Activated B cell treated with CpG ODN at 0.5 μM for 24 hours (primary cell): ENCODE measurements around the gene ATG5. TPM values are rescaled to one million over a fixed set of nuclear protein-coding genes. Genes with fewer than 3 reads are reported as not detected.
A peak's percentile ranks its signal among the peaks of the same experiment; 100 is the strongest.

Experiments used
- ATAC-seq: fragments of 200-7000 bp; cut with Tn5 transposase; one replicate; pipeline ENCODE4 v1.10.0; 2021; ENCODE audit warnings: low read depth, mild to moderate bottlenecking, moderate library complexity
- CTCF ChIA-PET: fragments of 350-600 bp; sonication (Branson Sonifier 250); formaldehyde crosslinking; loops from one replicate; lab custom pipeline; 2021; ENCODE audit warnings: antibody characterized with exemption; lab: Charles Lee
- POLR2A ChIA-PET: fragments of 350-600 bp; sonication (Branson Sonifier 250); formaldehyde crosslinking; loops from one replicate; lab custom pipeline; 2021; ENCODE audit warnings: antibody characterized with exemption; lab: Charles Lee
- DNase-seq: peaks from one replicate; pipeline ENCODE4 v3.0.0; 2022
- H3K27ac Mint-ChIP-seq: one replicate; pipeline ENCODE4 v1.8.0; 2020; ENCODE audit warnings: mixed read lengths
- H3K27me3 Mint-ChIP-seq: one replicate; pipeline ENCODE4 v1.8.0; 2021; ENCODE audit warnings: mixed read lengths
- H3K36me3 Mint-ChIP-seq: one replicate; pipeline ENCODE4 v1.8.0; 2021; ENCODE audit warnings: low read depth, mixed read lengths
- H3K4me1 Mint-ChIP-seq: one replicate; pipeline ENCODE4 v1.8.0; 2021; ENCODE audit warnings: mixed read lengths
- H3K4me3 Mint-ChIP-seq: one replicate; pipeline ENCODE4 v1.8.0; 2020; ENCODE audit warnings: mild to moderate bottlenecking, mixed read lengths
- H3K9me3 Mint-ChIP-seq: one replicate; pipeline ENCODE4 v1.8.0; 2020; ENCODE audit warnings: mixed read lengths
- intact Hi-C: fragments of 100-400 bp; cut with micrococcal nuclease; formaldehyde crosslinking; loops from one replicate; pipeline ENCODE4 v1.15.1; 2024
- total RNA-seq: library from RNA; stranded (reverse); gene quantifications from 2 replicates; pipeline ENCODE4 v1.2.3, GENCODE V29; 2022
- TF ChIP-seq, protein P1 (sequence below): fragments of 200-600 bp; IDR thresholded peaks from one replicate; pipeline ENCODE4 v1.8.0; 2022; ENCODE audit warnings: antibody characterized with exemption, mild to moderate bottlenecking

ATG5 gene
- total RNA-seq, 1 donor from 2014 or later = 30.3 TPM

DNA sequence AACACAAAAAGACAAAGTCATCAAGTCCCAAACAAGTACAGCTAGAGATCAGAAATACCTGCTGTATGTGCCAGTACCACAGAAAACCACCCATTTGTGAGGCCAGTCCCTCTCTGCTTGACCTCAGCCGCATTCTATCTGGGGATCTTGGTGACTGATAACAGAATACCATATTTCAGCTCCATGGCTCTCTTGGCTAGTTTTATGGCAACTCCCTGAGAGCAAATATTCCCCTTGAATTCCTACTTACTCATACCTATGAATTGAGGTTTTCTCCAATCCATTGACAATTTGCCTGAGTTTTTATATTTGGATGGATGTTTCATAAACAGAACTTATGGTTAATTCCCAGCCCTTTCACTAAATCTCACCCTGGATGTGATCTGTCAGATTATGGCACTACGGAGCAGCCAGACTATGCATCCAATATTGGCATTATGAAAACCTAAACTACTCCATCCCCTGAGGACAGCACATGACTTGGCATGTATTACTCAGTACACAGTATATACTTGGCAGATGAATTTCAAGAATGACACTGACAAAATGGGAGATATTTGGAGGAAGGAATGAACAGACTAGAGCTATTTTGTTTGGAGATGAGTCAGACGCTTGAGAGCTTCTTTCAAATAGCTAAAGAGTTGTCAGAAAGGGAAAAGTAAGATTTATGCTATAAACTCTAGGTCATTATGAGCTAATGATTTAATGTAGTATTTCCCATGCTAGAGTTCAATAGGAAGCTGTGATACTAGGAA, 143.7 kb downstream of the ATG5 start:
- CTCF ChIA-PET = interaction anchor here (0.9 to 1.6 kb wide), 3 partner anchors 13 to 41 kb away, joined by 3 to 5 read pairs (median 4); no protein-coding TSS in a partner anchor
- intact Hi-C loops = loop anchor here (1.0 to 5.0 kb wide), 2 partner anchors 18 to 190 kb away; no protein-coding TSS in a partner anchor
- ATAC-seq (peak; percentile 41), DNase-seq (no peak)
- POLR2A ChIA-PET = interaction anchor here (0.9 to 2.7 kb wide), 11 partner anchors 12 to 96 kb away, joined by 3 to 37 read pairs (median 5); partner anchors contain the start of gene PRDM1
- Mint-ChIP-seq H3K9me3 (no peaks in the 10 kb centered on the region), H3K36me3 (peaks cover 11% of the 10 kb centered on the region), H3K4me3 (no peak overlapping the region), H3K4me1 (peaks cover 30% of the 10 kb centered on the region), H3K27ac (peak overlapping the region; percentile 78), H3K27me3 (no peaks in the 10 kb centered on the region)
- TF ChIP-seq, protein P1, sequence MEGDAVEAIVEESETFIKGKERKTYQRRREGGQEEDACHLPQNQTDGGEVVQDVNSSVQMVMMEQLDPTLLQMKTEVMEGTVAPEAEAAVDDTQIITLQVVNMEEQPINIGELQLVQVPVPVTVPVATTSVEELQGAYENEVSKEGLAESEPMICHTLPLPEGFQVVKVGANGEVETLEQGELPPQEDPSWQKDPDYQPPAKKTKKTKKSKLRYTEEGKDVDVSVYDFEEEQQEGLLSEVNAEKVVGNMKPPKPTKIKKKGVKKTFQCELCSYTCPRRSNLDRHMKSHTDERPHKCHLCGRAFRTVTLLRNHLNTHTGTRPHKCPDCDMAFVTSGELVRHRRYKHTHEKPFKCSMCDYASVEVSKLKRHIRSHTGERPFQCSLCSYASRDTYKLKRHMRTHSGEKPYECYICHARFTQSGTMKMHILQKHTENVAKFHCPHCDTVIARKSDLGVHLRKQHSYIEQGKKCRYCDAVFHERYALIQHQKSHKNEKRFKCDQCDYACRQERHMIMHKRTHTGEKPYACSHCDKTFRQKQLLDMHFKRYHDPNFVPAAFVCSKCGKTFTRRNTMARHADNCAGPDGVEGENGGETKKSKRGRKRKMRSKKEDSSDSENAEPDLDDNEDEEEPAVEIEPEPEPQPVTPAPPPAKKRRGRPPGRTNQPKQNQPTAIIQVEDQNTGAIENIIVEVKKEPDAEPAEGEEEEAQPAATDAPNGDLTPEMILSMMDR = no peak

DNA sequence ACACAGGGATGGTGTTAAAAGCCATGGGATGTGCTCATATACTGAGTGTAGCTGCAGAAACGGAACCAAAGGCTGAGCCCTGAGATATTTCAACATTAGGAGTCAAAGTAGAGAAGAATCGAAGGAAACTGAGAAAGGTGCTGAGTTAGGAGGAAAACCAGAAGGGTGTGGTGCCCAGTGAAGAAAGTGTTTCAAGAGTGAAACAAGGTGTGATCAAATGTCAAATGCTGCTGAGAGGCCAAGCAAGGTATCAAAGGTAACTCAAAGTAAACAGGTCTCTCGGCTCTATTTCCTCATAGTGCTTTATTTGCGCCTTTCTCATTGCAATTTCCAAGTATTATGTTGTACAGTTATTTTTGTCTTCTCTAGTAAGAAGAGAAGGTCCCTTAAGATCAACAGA, 145.4 kb downstream of the ATG5 start:
- Mint-ChIP-seq H3K36me3 (no peaks in the 10 kb centered on the region), H3K27me3 (no peaks in the 10 kb centered on the region), H3K4me3 (no peak overlapping the region), H3K9me3 (no peaks in the 10 kb centered on the region), H3K4me1 (peaks cover 20% of the 10 kb centered on the region), H3K27ac (no peak overlapping the region)
- ATAC-seq (no peak), DNase-seq (no peak)
- intact Hi-C loops = loop anchor here (5.0 kb wide), 1 partner anchor 188 kb away; no protein-coding TSS in a partner anchor
- TF ChIP-seq, protein P1 = no peak
- CTCF ChIA-PET = no interaction called here
- POLR2A ChIA-PET = no interaction called here

DNA sequence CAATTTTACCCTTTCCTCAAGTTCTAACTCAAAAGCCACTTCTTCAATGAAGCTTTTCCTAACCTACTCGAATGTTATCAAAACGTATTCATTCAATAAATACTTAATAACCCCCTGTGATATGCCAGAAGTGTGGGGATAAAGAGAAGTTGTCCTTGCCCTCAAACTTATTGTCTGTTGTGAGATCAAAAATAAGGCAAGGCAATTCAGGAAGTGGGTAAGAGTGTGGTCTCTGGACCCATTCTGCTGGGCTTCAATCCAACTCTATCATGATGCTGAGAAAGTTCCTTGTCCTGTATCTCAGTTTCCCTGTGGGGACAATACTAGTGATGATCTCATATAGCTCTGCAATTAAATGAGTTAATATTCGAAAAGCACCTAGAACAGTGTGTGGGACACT, 146.7 kb downstream of the ATG5 start:
- CTCF ChIA-PET = no interaction called here
- TF ChIP-seq, protein P1 = no peak
- Mint-ChIP-seq H3K4me3 (no peak overlapping the region), H3K27ac (no peak overlapping the region), H3K27me3 (no peaks in the 10 kb centered on the region), H3K4me1 (peaks cover 13% of the 10 kb centered on the region), H3K9me3 (no peaks in the 10 kb centered on the region), H3K36me3 (no peaks in the 10 kb centered on the region)
- intact Hi-C loops = no loop called here
- no peak for DNase-seq
- ATAC-seq = no peak
- POLR2A ChIA-PET = interaction anchor here (1.1 kb wide), 1 partner anchor 80 kb away, joined by 4 read pairs; no protein-coding TSS in a partner anchor

- DNase-seq = no peak
- peaks cover 12% of the 10 kb centered on the region for H3K4me1 Mint-ChIP-seq
- no peaks in the 10 kb centered on the region for H3K9me3 Mint-ChIP-seq
- intact Hi-C loops = no loop called here
- peak overlapping the region; percentile 0 for H3K27ac Mint-ChIP-seq
- POLR2A ChIA-PET = interaction anchor here (1.1 kb wide), 1 partner anchor 79 kb away, joined by 4 read pairs; no protein-coding TSS in a partner anchor
- CTCF ChIA-PET = no interaction called here
- H3K4me3 Mint-ChIP-seq = no peak overlapping the region
- no peak for ATAC-seq
- TF ChIP-seq, protein P1 = no peak
- H3K36me3 Mint-ChIP-seq = no peaks in the 10 kb centered on the region
- no peaks in the 10 kb centered on the region for H3K27me3 Mint-ChIP-seq
Observed at GRCh38 chr6:106177786-106178185, 147.8 kb downstream of the ATG5 start.

GRCh38 chr6:106173124-106173879, 152.3 kb downstream of the ATG5 start:
- intact Hi-C loops = no loop called here
- peaks cover 13% of the 10 kb centered on the region for H3K4me1 Mint-ChIP-seq
- DNase-seq = no peak
- no peak overlapping the region for H3K4me3 Mint-ChIP-seq
- no peak overlapping the region for H3K27ac Mint-ChIP-seq
- H3K27me3 Mint-ChIP-seq = no peaks in the 10 kb centered on the region
- TF ChIP-seq, protein P1 = no peak
- POLR2A ChIA-PET = no interaction called here
- no peaks in the 10 kb centered on the region for H3K9me3 Mint-ChIP-seq
- no peaks in the 10 kb centered on the region for H3K36me3 Mint-ChIP-seq
- no peak for ATAC-seq
- CTCF ChIA-PET = interaction anchor here (0.5 kb wide), 1 partner anchor 85 kb away, joined by 4 read pairs; no protein-coding TSS in a partner anchor
